Type B pancreatic cell (in vitro differentiated cells): ENCODE results near the gene DYNC2LI1. TPM values are rescaled to one million over a fixed set of nuclear protein-coding genes. Genes with fewer than 3 reads are reported as not detected.

Experiments
- total RNA-seq: library from RNA; stranded (reverse); gene quantifications from 2 replicates; pipeline ENCODE4 v1.2.1, GENCODE V29; 2021; ENCODE audit warnings: low replicate concordance

The DYNC2LI1 gene
- total RNA-seq, 1 donor from 2014 or later, result 22.0 TPM

Other genes with a start within 250 kb of the DYNC2LI1 start
- 35.6 and 59.8 TPM in 2 replicates for gene THADA, start 178.0 kb upstream of the DYNC2LI1 start, total RNA-seq
- gene PLEKHH2, start 136.8 kb upstream of the DYNC2LI1 start, total RNA-seq, result 0.81 and 3.5 TPM in 2 replicates
- 0.24 TPM in 1 of 2 replicates, not detected in the other for gene C1GALT1C1L, start 97.6 kb upstream of the DYNC2LI1 start, total RNA-seq
- 0.10 and 0.36 TPM in 2 replicates for gene ABCG5, start 64.8 kb downstream of the DYNC2LI1 start, total RNA-seq
- 0.31 TPM in 1 of 2 replicates, not detected in the other for gene ABCG8, start 64.9 kb downstream of the DYNC2LI1 start, total RNA-seq
- 104 and 117 TPM in 2 replicates for gene LRPPRC, start 221.9 kb downstream of the DYNC2LI1 start, total RNA-seq